Activated T-cell treated with anti-CD3 and anti-CD28 coated beads, Interleukin-2, amount 50 U/mL, for 24 hours (primary cell): Measurements from ENCODE around the gene MTFR1L.

Experiments
- DNase-seq: peaks from one replicate; pipeline ENCODE4 v3.0.0-alpha.2; 2020
- H3K27ac Mint-ChIP-seq: 2 replicates; pipeline ENCODE4 v1.8.0; 2020; ENCODE audit warnings: mild to moderate bottlenecking, mixed read lengths
- H3K27me3 Mint-ChIP-seq: 2 replicates; pipeline ENCODE4 v1.8.0; 2020; ENCODE audit warnings: mixed read lengths
- H3K36me3 Mint-ChIP-seq: 2 replicates; pipeline ENCODE4 v1.8.0; 2020; ENCODE audit warnings: low read depth, mixed read lengths
- H3K4me1 Mint-ChIP-seq: 2 replicates; pipeline ENCODE4 v1.8.0; 2020; ENCODE audit warnings: low read depth, mixed read lengths
- H3K4me3 Mint-ChIP-seq: 2 replicates; pipeline ENCODE4 v1.8.0; 2020; ENCODE audit warnings: mild to moderate bottlenecking, moderate library complexity, mixed read lengths
- H3K9me3 Mint-ChIP-seq: 2 replicates; pipeline ENCODE4 v1.8.0; 2020; ENCODE audit warnings: mixed read lengths

MTFR1L gene

DNA sequence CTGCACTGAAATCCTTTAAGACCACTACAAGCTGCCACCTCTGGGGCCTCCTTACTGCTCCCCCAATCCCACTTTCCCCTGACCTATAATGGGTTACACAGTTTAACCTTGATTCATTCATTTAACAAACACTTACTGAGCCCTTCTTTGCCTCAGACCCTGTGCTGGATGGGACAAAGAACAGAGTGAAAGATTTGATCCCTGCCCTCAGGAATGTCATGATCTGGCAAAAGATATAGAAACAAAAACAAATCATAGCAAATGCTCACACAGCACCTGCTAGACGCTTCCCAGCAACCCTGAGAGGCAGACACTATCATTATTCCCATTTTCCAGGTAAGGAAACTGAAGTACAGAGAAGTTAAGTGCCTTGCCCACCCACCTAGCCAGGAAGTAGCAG, 46.5 kb downstream of the MTFR1L start:
- Mint-ChIP-seq H3K27ac (no peak overlapping the region), H3K36me3 (peaks cover 12% of the 10 kb centered on the region), H3K4me1 (peaks cover 2% of the 10 kb centered on the region), H3K9me3 (no peaks in the 10 kb centered on the region), H3K27me3 (no peaks in the 10 kb centered on the region), H3K4me3 (no peak overlapping the region)
- DNase-seq = no peak

DNA sequence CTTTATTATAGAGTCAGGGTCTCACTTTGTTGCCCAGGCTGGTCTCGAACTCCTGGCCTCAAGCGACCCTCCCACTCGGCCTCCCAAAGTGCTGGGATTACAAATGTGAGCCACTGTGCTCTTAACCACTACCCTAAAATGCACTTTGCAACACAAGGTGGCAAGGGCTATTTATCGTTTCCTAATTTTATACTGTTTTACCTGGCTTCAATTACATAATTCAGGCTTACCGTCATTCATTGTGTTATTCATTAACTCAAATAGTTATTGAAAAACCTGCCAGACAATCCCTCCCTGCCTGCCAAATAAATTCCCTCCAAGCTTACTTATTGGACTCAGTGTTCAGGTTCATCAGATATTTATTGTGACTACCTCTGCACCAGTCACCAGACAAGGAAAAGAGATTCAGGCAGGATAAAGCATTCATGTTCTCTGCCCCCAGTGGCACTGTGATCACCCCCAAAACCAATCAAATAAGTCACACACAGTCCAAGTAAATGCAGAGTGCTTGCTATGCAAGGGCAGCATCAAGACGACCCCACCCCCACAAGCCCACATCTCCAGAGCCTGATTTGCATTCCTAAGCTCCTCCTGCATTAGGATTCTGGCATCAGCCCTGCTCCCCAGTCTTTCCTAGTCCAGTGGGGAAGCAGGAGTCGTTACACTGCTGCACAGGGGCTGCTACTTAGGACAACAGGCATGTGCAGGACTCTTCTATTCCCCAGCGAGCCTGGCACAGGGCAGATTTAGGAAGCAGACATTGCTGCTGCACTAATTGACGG, 47.6 kb downstream of the MTFR1L start:
- Mint-ChIP-seq H3K4me3 (no peak overlapping the region), H3K27me3 (no peaks in the 10 kb centered on the region), H3K36me3 (peaks cover 12% of the 10 kb centered on the region), H3K9me3 (no peaks in the 10 kb centered on the region), H3K4me1 (no peaks in the 10 kb centered on the region), H3K27ac (no peak overlapping the region)
- no peak for DNase-seq

DNA sequence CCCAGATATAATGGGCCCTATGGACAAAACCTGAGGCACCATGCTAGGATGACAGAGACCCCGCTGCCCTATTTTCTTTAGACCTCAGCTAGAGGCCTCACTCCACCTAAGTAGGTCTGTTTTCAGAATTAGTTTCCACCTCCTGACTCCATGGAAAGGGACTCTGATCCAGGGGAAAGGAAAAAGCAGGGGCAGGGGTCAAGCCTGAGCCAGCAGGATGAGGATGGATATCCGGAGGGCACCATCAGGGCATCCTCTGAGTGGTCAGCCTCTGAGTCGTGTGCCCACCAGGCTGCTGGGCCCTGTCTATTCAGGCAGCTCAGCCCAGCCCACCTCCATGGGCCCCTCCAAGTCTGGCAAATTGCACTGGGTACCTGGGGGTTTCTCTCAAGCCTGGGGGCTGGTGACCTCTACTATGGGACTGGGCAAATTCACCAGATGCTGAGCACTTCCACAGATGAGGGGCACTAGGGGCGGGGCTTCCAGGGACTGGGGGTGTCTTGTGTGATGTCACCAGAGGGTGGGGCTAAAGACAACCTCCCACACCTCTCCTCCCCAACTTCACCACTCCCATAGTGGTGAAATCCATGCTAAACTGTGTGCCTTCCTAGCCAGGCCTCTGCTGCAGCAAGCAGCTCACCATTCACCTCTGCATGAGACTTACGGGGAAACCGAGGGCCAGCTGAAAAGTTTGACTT, 50.3 kb downstream of the MTFR1L start:
- H3K27ac Mint-ChIP-seq = no peak overlapping the region
- H3K9me3 Mint-ChIP-seq = no peaks in the 10 kb centered on the region
- H3K4me3 Mint-ChIP-seq = no peak overlapping the region
- DNase-seq = no peak
- H3K36me3 Mint-ChIP-seq = peaks cover 2% of the 10 kb centered on the region
- H3K4me1 Mint-ChIP-seq = peaks cover 6% of the 10 kb centered on the region
- H3K27me3 Mint-ChIP-seq = no peaks in the 10 kb centered on the region

DNA sequence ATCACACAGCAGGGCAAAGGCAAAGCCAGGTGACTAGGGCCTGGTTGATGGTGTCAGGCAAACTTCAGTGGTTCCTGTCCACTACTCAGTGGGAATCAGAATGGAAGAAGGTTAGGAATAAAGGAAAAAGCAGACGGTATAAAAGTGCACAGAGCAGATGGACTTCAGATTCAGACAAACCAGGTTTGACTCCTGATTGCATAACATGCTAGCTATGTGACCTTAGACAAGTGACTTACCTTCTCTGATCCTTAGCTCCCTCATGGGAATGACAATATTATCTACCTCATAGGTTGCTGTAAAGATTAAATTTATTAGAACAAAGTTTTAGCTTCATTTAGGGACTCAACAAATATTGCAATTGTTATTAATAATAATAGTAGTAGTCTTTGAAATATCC, 50.9 kb downstream of the MTFR1L start:
- Mint-ChIP-seq H3K27ac (no peak overlapping the region), H3K27me3 (no peaks in the 10 kb centered on the region), H3K4me1 (peaks cover 7% of the 10 kb centered on the region), H3K9me3 (no peaks in the 10 kb centered on the region), H3K4me3 (no peak overlapping the region), H3K36me3 (peaks cover 2% of the 10 kb centered on the region)
- DNase-seq = no peak

DNA sequence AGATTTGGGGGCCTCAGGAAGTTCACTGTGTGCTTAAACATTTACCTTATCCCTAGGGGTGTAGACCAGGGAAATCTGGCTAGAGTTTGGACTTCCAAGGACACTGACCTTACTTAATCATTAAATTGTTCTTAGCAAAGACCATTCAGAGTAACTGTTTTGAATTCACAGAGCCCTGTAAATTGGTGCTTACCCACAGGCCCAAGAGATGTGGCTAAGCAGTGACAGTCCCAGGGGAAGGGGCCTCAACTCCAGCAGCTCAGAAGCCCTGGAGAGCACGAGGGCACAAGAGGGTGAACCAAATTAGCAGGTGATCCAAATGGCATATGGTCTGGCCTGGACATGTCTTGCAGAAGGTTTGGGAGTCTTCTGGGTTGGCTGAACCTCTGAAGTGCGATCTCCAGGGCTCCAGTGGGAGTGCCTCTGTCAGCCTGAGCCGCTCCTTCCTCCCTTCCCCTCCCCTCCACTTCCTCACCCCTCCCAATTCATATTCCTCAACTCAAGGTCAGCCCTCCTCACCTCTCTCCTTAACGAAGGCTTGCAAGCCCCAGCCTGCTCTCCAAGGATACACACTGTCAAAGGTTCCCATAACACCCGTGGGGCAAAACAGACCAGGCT, 51.4 kb downstream of the MTFR1L start:
- no peak for DNase-seq
- Mint-ChIP-seq H3K27ac (no peak overlapping the region), H3K4me3 (no peak overlapping the region), H3K27me3 (peaks cover 2% of the 10 kb centered on the region), H3K9me3 (no peaks in the 10 kb centered on the region), H3K4me1 (peaks cover 10% of the 10 kb centered on the region), H3K36me3 (peaks cover 2% of the 10 kb centered on the region)

DNA sequence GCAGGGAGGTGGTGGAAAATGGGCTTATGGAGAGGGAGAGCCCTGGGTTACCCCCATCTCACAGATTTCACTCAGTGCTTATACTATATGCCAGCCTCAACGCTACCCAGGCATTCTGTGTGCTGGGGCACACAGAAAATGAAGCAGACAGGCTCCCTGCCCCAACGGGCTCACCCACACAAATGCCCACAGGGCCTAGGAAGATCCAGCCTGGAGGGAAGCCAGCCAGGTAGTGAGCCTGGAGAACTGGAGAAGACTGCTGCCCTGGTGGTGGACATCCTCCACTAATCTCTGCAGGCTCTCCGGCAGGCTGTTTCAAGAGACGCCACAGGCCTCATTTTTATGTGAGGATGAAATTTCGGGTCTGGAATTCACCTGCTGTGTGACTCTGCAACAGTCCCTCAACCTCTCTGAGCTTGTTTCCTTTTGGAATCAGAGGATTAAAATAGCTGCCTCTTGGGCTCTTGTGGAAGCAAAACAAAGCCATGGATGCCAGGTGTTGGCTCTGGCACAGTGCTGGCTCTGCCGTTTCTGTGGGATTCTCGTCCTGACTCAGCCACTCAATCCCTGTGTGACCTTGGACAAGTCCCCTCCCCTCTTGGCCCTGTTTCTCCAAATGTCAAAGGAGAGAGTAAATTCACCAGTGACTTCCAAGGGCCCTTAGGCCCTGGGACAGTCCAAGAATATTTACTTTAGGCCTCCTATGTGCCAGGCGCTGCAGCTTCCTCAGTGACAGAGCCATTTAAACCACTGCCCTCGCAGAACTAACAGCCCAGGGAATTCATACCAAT, 52.1 kb downstream of the MTFR1L start:
- peaks cover 2% of the 10 kb centered on the region for H3K36me3 Mint-ChIP-seq
- no peak for DNase-seq
- H3K9me3 Mint-ChIP-seq = no peaks in the 10 kb centered on the region
- H3K4me3 Mint-ChIP-seq = no peak overlapping the region
- no peak overlapping the region for H3K27ac Mint-ChIP-seq
- peaks cover 8% of the 10 kb centered on the region for H3K27me3 Mint-ChIP-seq
- peaks cover 10% of the 10 kb centered on the region for H3K4me1 Mint-ChIP-seq

DNA sequence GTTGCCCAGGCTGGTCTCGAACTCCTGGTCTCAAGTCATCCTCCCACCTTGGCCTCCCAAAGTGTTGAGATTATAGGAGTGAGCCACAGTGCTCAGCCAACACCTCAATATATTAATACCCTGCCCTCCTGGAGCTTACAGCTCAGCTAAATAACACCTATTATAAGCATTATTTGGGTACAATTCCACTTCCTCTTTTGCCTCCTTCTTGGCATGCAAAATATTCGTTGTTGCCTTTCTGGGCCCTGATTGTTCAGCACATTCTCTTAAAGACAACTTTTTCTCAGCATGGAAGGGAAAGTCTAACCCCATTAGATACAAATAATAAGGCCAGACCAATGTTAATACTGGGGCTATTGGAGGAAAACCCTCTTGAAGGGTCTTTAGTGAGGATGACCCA, 53.0 kb downstream of the MTFR1L start:
- no peak for DNase-seq
- Mint-ChIP-seq H3K27ac (no peak overlapping the region), H3K27me3 (peaks cover 8% of the 10 kb centered on the region), H3K36me3 (peaks cover 2% of the 10 kb centered on the region), H3K4me1 (peaks cover 10% of the 10 kb centered on the region), H3K4me3 (no peak overlapping the region), H3K9me3 (no peaks in the 10 kb centered on the region)

DNA sequence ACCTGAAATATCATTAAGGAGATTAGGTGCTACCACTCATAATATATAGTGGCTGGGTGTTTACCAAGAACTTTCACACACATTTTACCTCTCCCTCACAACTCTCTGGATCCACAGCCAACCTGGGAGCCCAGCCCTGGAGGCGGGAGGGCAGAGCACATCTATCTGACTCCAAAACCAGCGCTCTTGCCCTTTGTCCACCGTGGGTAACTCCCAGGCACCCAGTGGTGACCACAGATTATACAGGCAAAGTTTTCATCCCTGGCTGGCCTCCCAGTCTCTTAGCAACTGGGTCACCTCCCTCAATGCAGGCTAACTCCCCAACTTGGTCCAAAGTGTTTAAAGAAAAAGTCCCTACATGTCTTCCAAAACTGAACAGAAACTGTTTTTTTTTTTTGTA, 53.4 kb downstream of the MTFR1L start:
- DNase-seq = no peak
- no peak overlapping the region for H3K4me3 Mint-ChIP-seq
- no peak overlapping the region for H3K27ac Mint-ChIP-seq
- H3K36me3 Mint-ChIP-seq = peaks cover 2% of the 10 kb centered on the region
- peaks cover 8% of the 10 kb centered on the region for H3K27me3 Mint-ChIP-seq
- H3K9me3 Mint-ChIP-seq = no peaks in the 10 kb centered on the region
- peaks cover 10% of the 10 kb centered on the region for H3K4me1 Mint-ChIP-seq

DNA sequence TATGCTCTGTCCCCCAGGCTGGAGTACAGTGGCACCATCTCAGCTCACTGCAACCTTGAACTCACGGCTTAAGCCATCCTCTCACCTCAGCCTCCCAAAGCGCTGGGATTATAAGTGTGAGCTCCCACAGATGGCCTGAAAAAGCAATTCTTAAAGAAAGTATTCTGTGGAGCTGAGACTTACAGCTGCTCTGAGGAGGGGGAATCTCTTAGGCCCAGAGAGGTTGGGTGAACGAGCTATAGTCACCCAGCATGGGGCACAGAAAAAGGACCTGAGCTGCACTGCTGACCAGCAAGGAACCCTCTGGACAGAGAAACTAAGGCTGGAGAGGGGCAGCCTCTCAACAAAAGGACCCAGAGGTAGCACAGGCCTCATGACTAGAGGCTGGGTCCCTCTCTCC, 54.5 kb downstream of the MTFR1L start:
- no peak for DNase-seq
- no peaks in the 10 kb centered on the region for H3K36me3 Mint-ChIP-seq
- peaks cover 8% of the 10 kb centered on the region for H3K27me3 Mint-ChIP-seq
- no peak overlapping the region for H3K27ac Mint-ChIP-seq
- peaks cover 10% of the 10 kb centered on the region for H3K4me1 Mint-ChIP-seq
- H3K4me3 Mint-ChIP-seq = peak overlapping the region; percentile 82
- no peaks in the 10 kb centered on the region for H3K9me3 Mint-ChIP-seq

DNA sequence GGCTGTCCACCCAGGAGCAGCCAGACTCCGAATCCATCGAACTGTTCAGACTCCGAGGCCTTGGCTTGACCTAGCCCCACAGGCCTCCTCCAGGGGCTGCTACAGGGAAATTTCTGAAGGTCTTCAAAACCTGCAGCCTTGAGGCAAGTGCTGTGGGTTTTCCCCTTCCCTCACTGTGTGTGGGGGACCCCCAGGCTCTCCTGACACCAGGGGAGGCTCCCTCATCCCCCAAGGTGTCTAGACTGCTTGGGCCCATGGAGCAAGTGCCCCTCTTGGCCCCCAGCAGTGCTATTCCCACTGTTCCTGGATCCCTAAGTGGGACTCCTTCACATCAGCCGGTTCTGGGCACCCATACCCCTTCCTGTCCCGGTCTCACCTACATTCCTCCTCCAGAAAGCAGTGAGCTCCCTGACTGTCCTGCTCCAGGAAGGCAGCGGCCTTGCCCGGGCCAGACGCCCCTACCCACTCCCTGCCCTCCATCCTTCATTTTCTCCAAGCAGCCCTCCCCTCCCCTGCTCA, 54.9 kb downstream of the MTFR1L start:
- no peak for DNase-seq
- Mint-ChIP-seq H3K9me3 (no peaks in the 10 kb centered on the region), H3K36me3 (no peaks in the 10 kb centered on the region), H3K27me3 (peaks cover 8% of the 10 kb centered on the region), H3K27ac (peak overlapping the region; percentile 77), H3K4me3 (peak overlapping the region; percentile 82), H3K4me1 (peaks cover 10% of the 10 kb centered on the region)

DNA sequence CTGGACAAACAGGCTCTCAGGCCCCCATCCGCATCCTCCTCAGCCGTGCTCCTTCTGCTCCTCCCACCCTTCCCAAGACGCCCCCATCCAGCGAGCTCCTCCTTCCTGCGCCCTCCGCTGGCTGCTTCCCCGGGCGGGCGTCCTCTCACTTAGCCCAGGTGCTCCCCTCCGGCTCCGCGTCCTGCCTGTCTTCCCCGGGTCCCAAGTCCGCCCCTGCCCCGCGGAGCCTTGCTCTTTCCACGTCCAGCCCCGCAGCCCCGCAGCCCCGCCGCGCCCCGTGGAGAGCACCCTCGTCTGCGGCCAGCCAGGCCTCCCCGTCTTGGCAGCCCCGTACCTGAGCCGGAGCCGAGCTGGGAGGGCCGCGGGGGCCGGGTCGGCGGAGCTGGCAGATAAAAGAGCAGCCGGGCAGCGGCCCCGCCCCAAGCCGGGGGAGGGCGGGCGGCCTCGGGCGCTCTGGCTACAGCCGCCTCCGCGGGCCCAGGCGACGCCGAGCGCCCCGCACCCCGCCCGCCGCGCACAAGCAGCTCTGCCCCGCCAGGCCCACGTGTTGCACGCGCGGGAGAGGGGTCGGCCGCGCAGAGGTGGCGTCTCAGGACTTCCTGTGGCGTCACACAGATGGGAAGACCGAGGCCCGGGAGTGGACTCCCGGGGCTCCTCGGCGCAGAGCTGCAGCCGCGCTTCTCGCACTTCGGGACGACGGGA, 55.6 kb downstream of the MTFR1L start, which contains the start of gene PAQR7:
PAQR7 (minus strand) TSS at position 555 of the 702 bp plus-strand sequence. CDS start 11,869 bp downstream, outside the sequence.
- Mint-ChIP-seq H3K27me3 (peaks cover 8% of the 10 kb centered on the region), H3K4me3 (peak within 1 kb of the TSS; percentile 82), H3K36me3 (no peaks in the 10 kb centered on the region), H3K4me1 (peaks cover 10% of the 10 kb centered on the region), H3K9me3 (no peaks in the 10 kb centered on the region), H3K27ac (peak within 1 kb of the TSS; percentile 82)
- peak; percentile 78 for DNase-seq

DNA sequence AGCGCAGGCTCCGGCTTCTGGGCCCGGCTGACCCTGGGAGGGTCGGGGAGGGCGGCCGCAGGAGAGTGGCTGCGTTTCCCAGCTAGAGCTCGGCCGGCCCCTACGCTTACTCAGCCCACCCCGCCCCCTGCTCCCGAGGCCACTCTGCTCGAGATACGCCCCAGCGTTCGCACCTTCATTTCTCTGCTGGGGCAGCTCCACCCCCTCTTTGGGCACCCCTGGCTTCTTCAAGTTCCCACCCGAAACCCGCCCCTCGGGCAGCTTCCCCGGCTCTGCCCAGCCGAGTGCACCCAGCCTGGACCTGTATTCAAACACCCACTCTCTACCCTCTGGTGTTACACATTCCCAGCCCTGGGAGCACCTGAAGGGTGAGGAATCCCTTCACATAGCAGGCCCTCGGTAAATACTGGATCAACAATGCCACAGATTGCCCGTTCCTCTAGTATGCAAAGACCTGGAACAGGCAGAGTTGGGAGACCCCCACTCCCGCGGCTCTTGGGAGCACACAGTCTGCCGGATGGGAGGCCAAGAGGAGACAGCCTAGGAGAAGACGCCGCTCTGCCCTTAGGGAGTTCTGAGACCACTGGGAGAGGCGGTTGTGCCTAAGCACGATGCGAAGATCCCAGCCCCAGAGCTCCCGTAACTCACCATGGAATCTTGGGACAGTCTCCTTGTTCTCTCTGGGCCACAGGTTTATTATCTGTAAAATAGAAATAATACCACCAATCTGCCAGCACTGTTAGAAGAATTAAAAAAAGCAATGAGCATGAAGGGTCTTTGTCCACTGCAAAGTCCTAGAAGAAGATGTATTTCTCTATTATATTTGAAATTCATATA, 56.3 kb downstream of the MTFR1L start:
- peak overlapping the region; percentile 53 for H3K4me3 Mint-ChIP-seq
- peaks cover 10% of the 10 kb centered on the region for H3K4me1 Mint-ChIP-seq
- H3K9me3 Mint-ChIP-seq = no peaks in the 10 kb centered on the region
- H3K36me3 Mint-ChIP-seq = no peaks in the 10 kb centered on the region
- peaks cover 8% of the 10 kb centered on the region for H3K27me3 Mint-ChIP-seq
- DNase-seq = no peak
- H3K27ac Mint-ChIP-seq = peak overlapping the region; percentile 82

DNA sequence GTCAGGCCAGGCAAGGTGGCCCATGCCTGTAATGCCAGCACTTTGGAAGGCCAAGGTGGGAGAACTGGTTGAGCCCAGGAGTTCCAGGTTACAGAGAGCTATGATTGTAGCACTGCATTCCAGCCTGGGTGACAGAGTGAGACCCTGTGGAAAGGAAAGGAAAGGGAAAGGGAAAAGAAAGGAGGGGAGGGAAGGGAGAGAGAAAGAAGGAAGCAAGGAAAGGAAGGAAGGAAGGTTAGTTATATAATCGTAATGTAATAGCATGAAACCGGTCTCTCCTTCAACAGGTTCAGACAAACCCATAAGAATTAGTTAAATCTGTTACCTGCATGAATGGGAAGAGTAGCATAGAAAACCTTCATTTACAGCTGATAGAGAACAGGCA, 56.9 kb downstream of the MTFR1L start:
- peaks cover 10% of the 10 kb centered on the region for H3K4me1 Mint-ChIP-seq
- H3K36me3 Mint-ChIP-seq = no peaks in the 10 kb centered on the region
- no peaks in the 10 kb centered on the region for H3K9me3 Mint-ChIP-seq
- peaks cover 8% of the 10 kb centered on the region for H3K27me3 Mint-ChIP-seq
- DNase-seq = no peak
- no peak overlapping the region for H3K27ac Mint-ChIP-seq
- H3K4me3 Mint-ChIP-seq = no peak overlapping the region
